HepG2 (cell line): ENCODE results near the gene RNF126. TPM values are rescaled to one million over a fixed set of nuclear protein-coding genes. Genes with fewer than 3 reads are reported as not detected.

ENCODE experiments used
- ARHGAP35 ChIP-seq: sonication (generic); formaldehyde crosslinking; IDR thresholded peaks from 2 replicates; pipeline ENCODE4 v1.9.0; 2022; ENCODE audit warnings: mild to moderate bottlenecking, inconsistent platforms, moderate library complexity, missing genetic modification reagents, borderline replicate concordance
- BRCA1 ChIP-seq: sonication (generic); formaldehyde crosslinking; IDR thresholded peaks from 2 replicates; pipeline ENCODE4 v1.4.0; 2020; ENCODE audit warnings: missing genetic modification reagents
- CHCHD3 ChIP-seq: sonication (generic); formaldehyde crosslinking; IDR thresholded peaks from 2 replicates; pipeline ENCODE4 v1.8.0; 2022; ENCODE audit warnings: mild to moderate bottlenecking, missing genetic modification reagents, moderate library complexity
- EED ChIP-seq: sonication (generic); formaldehyde crosslinking; IDR thresholded peaks from 2 replicates; pipeline ENCODE4 v1.5.0; 2020; ENCODE audit warnings: mild to moderate bottlenecking, missing genetic modification reagents
- FOXA3 ChIP-seq: IDR thresholded peaks from 2 replicates; pipeline ENCODE4 v1.6.1; 2016; ENCODE audit warnings: missing genetic modification reagents, missing compliant biosample characterization
- HOXA3 ChIP-seq: sonication (generic); formaldehyde crosslinking; IDR thresholded peaks from 2 replicates; pipeline ENCODE4 v1.5.0; 2020; ENCODE audit warnings: missing genetic modification reagents
- IRF2 ChIP-seq: IDR thresholded peaks from 2 replicates; pipeline ENCODE4 v1.6.1; 2018; ENCODE audit warnings: missing genetic modification reagents, missing compliant biosample characterization
- KDM2A ChIP-seq: sonication (generic); formaldehyde crosslinking; IDR thresholded peaks from 2 replicates; pipeline ENCODE4 v1.4.0; 2020; ENCODE audit warnings: low read depth, missing genetic modification reagents, borderline replicate concordance
- NONO ChIP-seq, 2 experiments: fragments of 450-650 bp in 1 of 2; sonication (generic) in 1 of 2; formaldehyde crosslinking in 1 of 2; IDR thresholded peaks in 1 of 2; conservative IDR thresholded peaks in 1 of 2; 2 replicates each; pipeline versions ENCODE4 v1.6.1 to v1.8.0; 2017 to 2022; ENCODE audit warnings: mild to moderate bottlenecking in 1 of 2, missing genetic modification reagents in 1 of 2, moderate library complexity in 1 of 2
- POLR2AphosphoS2 ChIP-seq: IDR thresholded peaks from 2 replicates; pipeline ENCODE4 v1.6.1; 2011; ENCODE audit warnings: low read depth, low read length, improper control_type of control experiment
- REL ChIP-seq: sonication (generic); formaldehyde crosslinking; conservative IDR thresholded peaks from 2 replicates; pipeline ENCODE4 v1.8.0; 2022; ENCODE audit warnings: mild to moderate bottlenecking, missing genetic modification reagents, moderate library complexity
- SAP130 ChIP-seq: IDR thresholded peaks from 2 replicates; pipeline ENCODE4 v1.6.1; 2016; ENCODE audit warnings: low read depth
- SRY ChIP-seq: sonication (generic); formaldehyde crosslinking; IDR thresholded peaks from 2 replicates; pipeline ENCODE4 v1.8.0; 2022; ENCODE audit warnings: mild to moderate bottlenecking, missing genetic modification reagents
- THAP11 ChIP-seq: IDR thresholded peaks from 2 replicates; pipeline ENCODE4 v1.6.1; 2016; ENCODE audit warnings: missing biosample characterization, missing genetic modification reagents
- YY1 ChIP-seq: IDR thresholded peaks from 2 replicates; pipeline ENCODE4 v1.6.1; 2011; ENCODE audit warnings: low read length, low read depth, moderate library complexity, mild to moderate bottlenecking; ENCODE audit not compliant: insufficient read depth, insufficient replicate concordance
- ZFP90 ChIP-seq: sonication (generic); formaldehyde crosslinking; IDR thresholded peaks from 2 replicates; pipeline ENCODE4 v1.8.0; 2022; ENCODE audit warnings: missing genetic modification reagents, mild to moderate bottlenecking, inconsistent platforms, borderline replicate concordance
- ZNF350 ChIP-seq: sonication (generic); formaldehyde crosslinking; IDR thresholded peaks from 2 replicates; pipeline ENCODE4 v1.4.0; 2020; ENCODE audit warnings: mild to moderate bottlenecking, low read depth, missing genetic modification reagents, borderline replicate concordance
- ZNF468 ChIP-seq: sonication (generic); formaldehyde crosslinking; IDR thresholded peaks from 2 replicates; pipeline ENCODE4 v1.8.0; 2022; ENCODE audit warnings: mild to moderate bottlenecking, moderate library complexity, missing genetic modification reagents
- ZNF672 ChIP-seq: sonication (generic); formaldehyde crosslinking; IDR thresholded peaks from 2 replicates; pipeline ENCODE4 v1.8.1; 2022; ENCODE audit warnings: missing genetic modification reagents
- ZSCAN30 ChIP-seq: sonication (generic); formaldehyde crosslinking; IDR thresholded peaks from 2 replicates; pipeline ENCODE4 v1.5.0; 2020; ENCODE audit warnings: mild to moderate bottlenecking, missing genetic modification reagents
- polyA plus RNA-seq, 8 experiments: library from polyadenylated mRNA; depleted of rRNA in 3 of 8; stranded (reverse) in 7 of 8; unstranded in 1 of 8; fragments of >200 nt; fragmentation: Illumina TruSeq in 4 of 8; extraction: Trizol in 4 of 8; gene quantifications; 2 replicates each; pipeline versions ENCODE4 v1.2.1 to v1.2.3, GENCODE V29; 2011 to 2016; ENCODE audit warnings: low read depth in 4 of 8, missing spikeins in 1 of 8, mixed read lengths in 1 of 8; ENCODE audit not compliant: insufficient read depth in 1 of 8
- total RNA-seq, 5 experiments: library from RNA; depleted of rRNA; stranded (reverse); fragments of >200 nt; fragmentation: Illumina TruSeq; extraction: Trizol; gene quantifications; 2 replicates each; pipeline ENCODE4 v1.2.3, GENCODE V29; 2016; ENCODE audit warnings: low read depth in 1 of 5
- TF ChIP-seq, protein P1 (sequence below): sonication (generic); formaldehyde crosslinking; IDR thresholded peaks from 2 replicates; pipeline ENCODE4 v1.8.0; 2022; ENCODE audit warnings: low read depth, missing genetic modification reagents
- TF ChIP-seq, protein P2 (sequence below): sonication (generic); formaldehyde crosslinking; conservative IDR thresholded peaks from 2 replicates; pipeline ENCODE4 v1.4.0; 2020; ENCODE audit warnings: missing genetic modification reagents
- TF ChIP-seq, protein P3 (sequence below): sonication (generic); formaldehyde crosslinking; IDR thresholded peaks from 2 replicates; pipeline ENCODE4 v1.4.0; 2020; ENCODE audit warnings: missing genetic modification reagents, mild to moderate bottlenecking, borderline replicate concordance

Gene RNF126
- total and polyA plus RNA-seq, 2 of the 13 experiments (the other 11 are each of a cell fraction or from before 2014, with no cell fraction given) = 23.2 to 34.0 TPM

DNA sequence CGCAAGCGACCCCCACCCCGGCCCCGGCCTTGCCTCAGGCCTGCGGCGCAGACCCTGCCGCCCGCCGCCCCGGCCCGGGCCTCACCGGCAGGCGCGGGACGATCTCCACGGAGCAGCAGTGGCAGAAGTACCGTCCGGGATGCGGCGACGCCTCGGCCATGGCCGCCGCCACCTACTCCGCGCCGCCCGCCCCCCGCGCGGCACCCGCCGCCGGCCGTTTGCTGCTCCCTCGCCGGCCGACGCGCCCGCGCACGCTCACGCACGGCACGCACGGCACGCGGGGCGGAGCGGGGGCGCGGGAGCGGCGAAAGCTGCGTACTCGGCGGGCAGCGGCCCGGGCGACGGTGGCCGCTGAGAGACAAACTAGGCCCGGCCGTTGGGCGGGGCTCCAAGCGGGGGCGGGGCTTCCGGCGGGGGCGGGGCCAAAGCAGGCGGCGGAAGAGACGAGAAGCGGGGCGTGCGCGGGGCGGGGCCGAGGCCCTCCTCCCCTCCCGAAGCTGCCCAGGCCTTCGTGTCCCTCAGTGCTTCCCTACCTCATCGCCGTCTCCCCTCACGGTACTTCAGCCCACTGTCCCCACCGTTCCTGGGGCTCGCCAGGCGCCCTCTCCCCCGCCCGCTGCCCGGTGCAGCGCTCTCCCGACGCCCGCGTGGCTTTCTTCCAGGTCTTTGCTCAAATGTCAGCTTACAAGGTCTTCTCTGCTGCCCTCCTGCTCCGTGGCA lies at the start of gene RNF126 (continued):
- TF ChIP-seq THAP11 = peak; percentile 91
- no peak for TF ChIP-seq BRCA1 (CRISPR knock-in tag)
- TF ChIP-seq FOXA3 (CRISPR knock-in tag) = peak; percentile 5; the same call in 1 of the 2 replicates
- no peak for TF ChIP-seq ZNF468 (CRISPR knock-in tag)
- 0 out of 2 replicates have a peak, but pooled peaks have one; percentile 50 for TF ChIP-seq IRF2 (CRISPR knock-in tag)
- no peak for TF ChIP-seq POLR2AphosphoS2
- TF ChIP-seq, protein P1, sequence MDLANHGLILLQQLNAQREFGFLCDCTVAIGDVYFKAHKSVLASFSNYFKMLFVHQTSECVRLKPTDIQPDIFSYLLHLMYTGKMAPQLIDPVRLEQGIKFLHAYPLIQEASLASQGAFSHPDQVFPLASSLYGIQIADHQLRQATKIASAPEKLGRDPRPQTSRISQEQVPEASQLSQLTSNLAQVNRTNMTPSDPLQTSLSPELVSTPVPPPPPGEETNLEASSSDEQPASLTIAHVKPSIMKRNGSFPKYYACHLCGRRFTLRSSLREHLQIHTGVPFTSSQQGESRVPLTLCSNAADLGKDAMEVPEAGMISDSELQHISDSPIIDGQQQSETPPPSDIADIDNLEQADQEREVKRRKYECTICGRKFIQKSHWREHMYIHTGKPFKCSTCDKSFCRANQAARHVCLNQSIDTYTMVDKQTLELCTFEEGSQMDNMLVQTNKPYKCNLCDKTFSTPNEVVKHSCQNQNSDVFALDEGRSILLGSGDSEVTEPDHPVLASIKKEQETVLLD = peak; percentile 93
- peak; percentile 35; the same call in 1 of the 2 replicates for TF ChIP-seq SRY (CRISPR knock-in tag)
- TF ChIP-seq NONO (IDR thresholded peaks at IDR 0.05) = no peak
- peak; percentile 69 for TF ChIP-seq NONO (CRISPR knock-in tag; conservative IDR thresholded peaks at IDR 0.05)
- TF ChIP-seq, protein P2, sequence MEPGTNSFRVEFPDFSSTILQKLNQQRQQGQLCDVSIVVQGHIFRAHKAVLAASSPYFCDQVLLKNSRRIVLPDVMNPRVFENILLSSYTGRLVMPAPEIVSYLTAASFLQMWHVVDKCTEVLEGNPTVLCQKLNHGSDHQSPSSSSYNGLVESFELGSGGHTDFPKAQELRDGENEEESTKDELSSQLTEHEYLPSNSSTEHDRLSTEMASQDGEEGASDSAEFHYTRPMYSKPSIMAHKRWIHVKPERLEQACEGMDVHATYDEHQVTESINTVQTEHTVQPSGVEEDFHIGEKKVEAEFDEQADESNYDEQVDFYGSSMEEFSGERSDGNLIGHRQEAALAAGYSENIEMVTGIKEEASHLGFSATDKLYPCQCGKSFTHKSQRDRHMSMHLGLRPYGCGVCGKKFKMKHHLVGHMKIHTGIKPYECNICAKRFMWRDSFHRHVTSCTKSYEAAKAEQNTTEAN (CRISPR knock-in tag) = 0 out of 2 replicates have a peak, but pooled peaks have one; percentile 18
- peak; percentile 66; the same call in 1 of the 2 replicates for TF ChIP-seq ZNF350 (CRISPR knock-in tag)
- TF ChIP-seq SAP130 (CRISPR knock-in tag) = peak; percentile 84
- TF ChIP-seq HOXA3 (CRISPR knock-in tag) = peak; percentile 55; the same call in 1 of the 2 replicates
- peak; percentile 87 for TF ChIP-seq YY1
- TF ChIP-seq ARHGAP35 (CRISPR knock-in tag) = 0 out of 2 replicates have a peak, but pooled peaks have one; percentile 37
- peak; percentile 65; the same call in 1 of the 2 replicates for TF ChIP-seq KDM2A
- TF ChIP-seq, protein P3, sequence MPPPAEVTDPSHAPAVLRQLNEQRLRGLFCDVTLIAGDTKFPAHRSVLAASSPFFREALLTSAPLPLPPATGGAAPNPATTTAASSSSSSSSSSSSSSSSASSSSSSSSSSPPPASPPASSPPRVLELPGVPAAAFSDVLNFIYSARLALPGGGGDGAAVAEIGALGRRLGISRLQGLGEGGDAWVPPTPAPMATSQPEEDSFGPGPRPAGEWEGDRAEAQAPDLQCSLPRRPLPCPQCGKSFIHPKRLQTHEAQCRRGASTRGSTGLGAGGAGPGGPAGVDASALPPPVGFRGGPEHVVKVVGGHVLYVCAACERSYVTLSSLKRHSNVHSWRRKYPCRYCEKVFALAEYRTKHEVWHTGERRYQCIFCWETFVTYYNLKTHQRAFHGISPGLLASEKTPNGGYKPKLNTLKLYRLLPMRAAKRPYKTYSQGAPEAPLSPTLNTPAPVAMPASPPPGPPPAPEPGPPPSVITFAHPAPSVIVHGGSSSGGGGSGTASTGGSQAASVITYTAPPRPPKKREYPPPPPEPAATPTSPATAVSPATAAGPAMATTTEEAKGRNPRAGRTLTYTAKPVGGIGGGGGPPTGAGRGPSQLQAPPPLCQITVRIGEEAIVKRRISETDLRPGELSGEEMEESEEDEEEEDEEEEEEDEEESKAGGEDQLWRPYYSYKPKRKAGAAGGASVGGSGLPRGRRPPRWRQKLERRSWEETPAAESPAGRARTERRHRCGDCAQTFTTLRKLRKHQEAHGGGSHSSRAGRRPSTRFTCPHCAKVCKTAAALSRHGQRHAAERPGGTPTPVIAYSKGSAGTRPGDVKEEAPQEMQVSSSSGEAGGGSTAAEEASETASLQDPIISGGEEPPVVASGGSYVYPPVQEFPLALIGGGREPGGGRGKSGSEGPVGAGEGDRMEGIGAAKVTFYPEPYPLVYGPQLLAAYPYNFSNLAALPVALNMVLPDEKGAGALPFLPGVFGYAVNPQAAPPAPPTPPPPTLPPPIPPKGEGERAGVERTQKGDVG = peak; percentile 79; the same call in 1 of the 2 replicates
- peak; percentile 65; the same call in 1 of the 2 replicates for TF ChIP-seq ZFP90 (CRISPR knock-in tag)
- 0 out of 2 replicates have a peak, but pooled peaks have one; percentile 39 for TF ChIP-seq EED
- TF ChIP-seq ZNF672 = peak; percentile 92
- 0 out of 2 replicates have a peak, but pooled peaks have one; percentile 10 for TF ChIP-seq CHCHD3
- 0 out of 2 replicates have a peak, but pooled peaks have one; percentile 59 for TF ChIP-seq REL (CRISPR knock-in tag)
- TF ChIP-seq ZSCAN30 (CRISPR knock-in tag) = 0 out of 2 replicates have a peak, but pooled peaks have one; percentile 54
